Measurements from ENCODE around the gene NCAM2. TPM values are rescaled to one million over a fixed set of nuclear protein-coding genes. Genes with fewer than 3 reads are reported as not detected.

The NCAM2 gene
- total and polyA plus RNA-seq, 11 donors = 0.19 to 4.3 (median 2.9) TPM

- intact Hi-C loops (cut with DNase I) = no loop called here
- ATAC-seq (no peak), DNase-seq (no peak)
- Histone ChIP-seq H3K27ac (no peak overlapping the region), H3K27me3 (no peaks in the 10 kb centered on the region), H3K9me3 (no peaks in the 10 kb centered on the region), H3K4me3 (no peak overlapping the region), H3K4me1 (no peaks in the 10 kb centered on the region), H3K36me3 (no peaks in the 10 kb centered on the region)
- 72 to 76% (median 75%) methylated on average over 4 of the region's 4 CpGs for WGBS, 4 donors
- TF ChIP-seq CTCF (IDR thresholded peaks at IDR 0.05) (no peak), POLR2A (IDR thresholded peaks at IDR 0.05) (no peak)
Measured at GRCh38 chr21:21184771-21185528, 186.7 kb downstream of the NCAM2 start.

GRCh38 chr21:21187579-21187978, 189.4 kb downstream of the NCAM2 start:
- DNase-seq (no peak), ATAC-seq (no peak)
- no peaks in the 10 kb centered on the region for H3K36me3 ChIP-seq
- 44 to 53% (median 51%) methylated on average over 2 of the region's 2 CpGs for WGBS, 4 donors
- H3K4me3 ChIP-seq = no peak overlapping the region
- intact Hi-C loops (cut with DNase I) = no loop called here
- no peak for TF ChIP-seq CTCF (IDR thresholded peaks at IDR 0.05)
- no peak for TF ChIP-seq POLR2A (IDR thresholded peaks at IDR 0.05)
- no peaks in the 10 kb centered on the region for H3K27me3 ChIP-seq
- no peak overlapping the region for H3K27ac ChIP-seq
- H3K9me3 ChIP-seq = no peaks in the 10 kb centered on the region
- peaks cover 0 to 2% (median 0%) of the 10 kb centered on the region in 12 donors for H3K4me1 ChIP-seq

- no peak for ATAC-seq
- no peak for DNase-seq
- H3K4me1 ChIP-seq = peaks cover 0 to 7% (median 0%) of the 10 kb centered on the region in 12 donors
- no peaks in the 10 kb centered on the region for H3K27me3 ChIP-seq
- H3K27ac ChIP-seq = no peak overlapping the region
- H3K4me3 ChIP-seq = no peak overlapping the region
- no peaks in the 10 kb centered on the region for H3K36me3 ChIP-seq
- H3K9me3 ChIP-seq = no peaks in the 10 kb centered on the region
- WGBS, 4 donors = 68 to 72% (median 68%) methylated on average over 2 of the region's 2 CpGs
- no peak for TF ChIP-seq POLR2A (IDR thresholded peaks at IDR 0.05)
- no peak for TF ChIP-seq CTCF (IDR thresholded peaks at IDR 0.05)
- intact Hi-C loops (cut with DNase I) = no loop called here
Measured at GRCh38 chr21:21188513-21189195, 190.4 kb downstream of the NCAM2 start.

- Histone ChIP-seq H3K4me3 (no peak overlapping the region), H3K9me3 (no peaks in the 10 kb centered on the region), H3K27ac (no peak overlapping the region), H3K36me3 (no peaks in the 10 kb centered on the region), H3K4me1 (peaks cover 0 to 17% (median 0%) of the 10 kb centered on the region in 12 donors), H3K27me3 (no peaks in the 10 kb centered on the region)
- DNase-seq (no peak), ATAC-seq (no peak)
- 79 to 93% (median 86%) methylated on average over 1 of the region's 1 CpG for WGBS, 4 donors
- no peak for TF ChIP-seq CTCF (IDR thresholded peaks at IDR 0.05)
- no peak for TF ChIP-seq POLR2A (IDR thresholded peaks at IDR 0.05)
- intact Hi-C loops (cut with DNase I) = no loop called here
Measured at GRCh38 chr21:21195417-21195943, 197.3 kb downstream of the NCAM2 start.

Measured in heart left ventricle (tissue), 16 donors.